WTC11 (cell line): ENCODE results near the gene SUDS3. TPM values are rescaled to one million over a fixed set of nuclear protein-coding genes. Genes with fewer than 3 reads are reported as not detected.
"Not testable (repeated sequence)": the region's sequence is repeated elsewhere in the genome, so short reads cannot be mapped to it uniquely, and the experiment has no call there.

Source experiments
- ATAC-seq: fragments of 200-7000 bp; cut with Tn5 transposase; 2 replicates; pipeline ENCODE4 v1.10.0; 2021; ENCODE audit warnings: mild to moderate bottlenecking, moderate library complexity
- CTCF ChIA-PET: fragments of 300-600 bp; sonication (Branson Sonifier 250); formaldehyde crosslinking; loops from one replicate; lab custom pipeline; 2021; ENCODE audit warnings: antibody characterized with exemption; lab: Charles Lee
- POLR2A ChIA-PET: fragments of 350-600 bp; sonication (Branson Sonifier 250); formaldehyde crosslinking; loops from one replicate; lab custom pipeline; 2021; ENCODE audit warnings: antibody characterized with exemption; lab: Charles Lee
- DNase-seq: peaks from one replicate; pipeline ENCODE4 v3.0.0; 2021; ENCODE audit warnings: low spot score
- H3K27ac Mint-ChIP-seq: 2 replicates; pipeline ENCODE4 v1.8.0; 2021; ENCODE audit warnings: mixed read lengths
- H3K27me3 Mint-ChIP-seq: 2 replicates; pipeline ENCODE4 v1.8.0; 2021; ENCODE audit warnings: low read depth, mild to moderate bottlenecking, moderate library complexity, mixed read lengths
- H3K36me3 Mint-ChIP-seq: 2 replicates; pipeline ENCODE4 v1.8.0; 2021; ENCODE audit warnings: mixed read lengths
- H3K4me1 Mint-ChIP-seq: 2 replicates; pipeline ENCODE4 v1.8.0; 2022; ENCODE audit warnings: mixed read lengths
- H3K4me3 Mint-ChIP-seq: 2 replicates; pipeline ENCODE4 v1.8.0; 2021; ENCODE audit warnings: mild to moderate bottlenecking, moderate library complexity, mixed read lengths
- H3K9me3 Mint-ChIP-seq: 2 replicates; pipeline ENCODE4 v1.8.0; 2021; ENCODE audit warnings: mixed read lengths
- AFF4 ChIP-seq: sonication (generic); formaldehyde crosslinking; IDR thresholded peaks from 2 replicates; pipeline ENCODE4 v1.8.1; 2023; ENCODE audit warnings: mild to moderate bottlenecking, missing genetic modification reagents, borderline replicate concordance
- E2F1 ChIP-seq: sonication (generic); formaldehyde crosslinking; IDR thresholded peaks from 2 replicates; pipeline ENCODE4 v1.8.0; 2022; ENCODE audit warnings: mild to moderate bottlenecking, missing genetic modification reagents
- FOXJ3 ChIP-seq: sonication (generic); formaldehyde crosslinking; IDR thresholded peaks from 2 replicates; pipeline ENCODE4 v1.9.0; 2021; ENCODE audit warnings: missing genetic modification reagents, mild to moderate bottlenecking, borderline replicate concordance
- FOXP1 ChIP-seq: sonication (generic); formaldehyde crosslinking; IDR thresholded peaks from 2 replicates; pipeline ENCODE4 v1.8.0; 2022; ENCODE audit warnings: missing genetic modification reagents, mild to moderate bottlenecking, moderate library complexity, borderline replicate concordance
- MYBL2 ChIP-seq: sonication (generic); formaldehyde crosslinking; IDR thresholded peaks from 2 replicates; pipeline ENCODE4 v1.8.1; 2023; ENCODE audit warnings: mild to moderate bottlenecking, moderate library complexity, missing genetic modification reagents
- NFE2L1 ChIP-seq: sonication (generic); formaldehyde crosslinking; IDR thresholded peaks from 2 replicates; pipeline ENCODE4 v1.8.1; 2023; ENCODE audit warnings: missing genetic modification reagents
- NFYB ChIP-seq: sonication (generic); formaldehyde crosslinking; conservative IDR thresholded peaks from 2 replicates; pipeline ENCODE4 v1.8.0; 2022; ENCODE audit warnings: low read depth, missing genetic modification reagents
- NR3C1 ChIP-seq: sonication (generic); formaldehyde crosslinking; conservative IDR thresholded peaks from 2 replicates; pipeline ENCODE4 v1.8.1; 2023; ENCODE audit warnings: low read depth, mild to moderate bottlenecking, missing genetic modification reagents
- SP1 ChIP-seq: sonication (generic); formaldehyde crosslinking; conservative IDR thresholded peaks from 2 replicates; pipeline ENCODE4 v1.8.1; 2022; ENCODE audit warnings: missing genetic modification reagents
- TCF7 ChIP-seq: sonication (generic); formaldehyde crosslinking; IDR thresholded peaks from 2 replicates; pipeline ENCODE4 v1.8.0; 2022; ENCODE audit warnings: mild to moderate bottlenecking, low read depth, missing genetic modification reagents, moderate library complexity
- ZBTB21 ChIP-seq: sonication (generic); formaldehyde crosslinking; IDR thresholded peaks from 2 replicates; pipeline ENCODE4 v1.8.1; 2023; ENCODE audit warnings: mild to moderate bottlenecking, missing genetic modification reagents, borderline replicate concordance
- ZNF138 ChIP-seq: sonication (generic); formaldehyde crosslinking; conservative IDR thresholded peaks from 2 replicates; pipeline ENCODE4 v1.8.1; 2022; ENCODE audit warnings: mild to moderate bottlenecking, moderate library complexity, missing genetic modification reagents
- ZNF396 ChIP-seq: fragments of 250-450 bp; sonication (Bioruptor Pico); IDR thresholded peaks from 2 replicates; pipeline ENCODE4 v1.8.0; 2021; ENCODE audit warnings: mild to moderate bottlenecking, moderate library complexity, borderline replicate concordance
- ZNF416 ChIP-seq: fragments of 250-450 bp; sonication (Bioruptor Pico); IDR thresholded peaks from 2 replicates; pipeline ENCODE4 v1.9.0; 2021; ENCODE audit warnings: mild to moderate bottlenecking, inconsistent platforms
- total RNA-seq: library from RNA; stranded (reverse); gene quantifications from 3 replicates; pipeline ENCODE4 v1.2.3, GENCODE V29; 2021
- TF ChIP-seq, protein P1 (sequence below): fragments of 250-450 bp; sonication (Bioruptor Pico); IDR thresholded peaks from 2 replicates; pipeline ENCODE4 v1.9.0; 2021; ENCODE audit warnings: mild to moderate bottlenecking
- TF ChIP-seq, protein P2 (sequence below): sonication (generic); formaldehyde crosslinking; conservative IDR thresholded peaks from 2 replicates; pipeline ENCODE4 v1.8.1; 2023; ENCODE audit warnings: mild to moderate bottlenecking, low read depth, missing genetic modification reagents, moderate library complexity
- TF ChIP-seq, protein P3 (sequence below): sonication (generic); formaldehyde crosslinking; IDR thresholded peaks from 2 replicates; pipeline ENCODE4 v1.8.1; 2023; ENCODE audit warnings: mild to moderate bottlenecking, missing genetic modification reagents
- TF ChIP-seq, protein P4 (sequence below): fragments of 250-450 bp; sonication (Bioruptor Pico); IDR thresholded peaks from 2 replicates; pipeline ENCODE4 v1.8.0; 2021; ENCODE audit warnings: mild to moderate bottlenecking

The SUDS3 gene
- total RNA-seq, 1 experiment from 2014 or later = 63.9 TPM

DNA sequence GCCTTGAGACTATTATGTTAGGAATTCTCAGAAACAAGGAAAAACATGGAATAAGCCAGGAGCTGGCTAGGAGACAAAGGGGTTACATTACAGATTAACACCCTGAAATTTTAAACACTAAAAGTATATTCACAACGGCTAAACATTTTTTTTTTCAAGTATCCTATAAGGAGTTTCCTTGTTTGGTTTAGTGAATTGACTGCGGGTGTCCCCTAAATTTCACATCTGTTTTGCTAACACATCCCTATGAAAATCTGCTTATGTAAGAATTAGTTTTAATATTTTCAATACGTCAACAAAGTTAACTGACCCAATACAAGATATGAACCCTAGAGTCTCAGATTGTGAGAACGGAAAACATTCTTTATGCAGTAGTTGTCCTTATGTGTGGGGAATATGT is 22.6 kb upstream of the SUDS3 start (continued):
- TF ChIP-seq, protein P1, sequence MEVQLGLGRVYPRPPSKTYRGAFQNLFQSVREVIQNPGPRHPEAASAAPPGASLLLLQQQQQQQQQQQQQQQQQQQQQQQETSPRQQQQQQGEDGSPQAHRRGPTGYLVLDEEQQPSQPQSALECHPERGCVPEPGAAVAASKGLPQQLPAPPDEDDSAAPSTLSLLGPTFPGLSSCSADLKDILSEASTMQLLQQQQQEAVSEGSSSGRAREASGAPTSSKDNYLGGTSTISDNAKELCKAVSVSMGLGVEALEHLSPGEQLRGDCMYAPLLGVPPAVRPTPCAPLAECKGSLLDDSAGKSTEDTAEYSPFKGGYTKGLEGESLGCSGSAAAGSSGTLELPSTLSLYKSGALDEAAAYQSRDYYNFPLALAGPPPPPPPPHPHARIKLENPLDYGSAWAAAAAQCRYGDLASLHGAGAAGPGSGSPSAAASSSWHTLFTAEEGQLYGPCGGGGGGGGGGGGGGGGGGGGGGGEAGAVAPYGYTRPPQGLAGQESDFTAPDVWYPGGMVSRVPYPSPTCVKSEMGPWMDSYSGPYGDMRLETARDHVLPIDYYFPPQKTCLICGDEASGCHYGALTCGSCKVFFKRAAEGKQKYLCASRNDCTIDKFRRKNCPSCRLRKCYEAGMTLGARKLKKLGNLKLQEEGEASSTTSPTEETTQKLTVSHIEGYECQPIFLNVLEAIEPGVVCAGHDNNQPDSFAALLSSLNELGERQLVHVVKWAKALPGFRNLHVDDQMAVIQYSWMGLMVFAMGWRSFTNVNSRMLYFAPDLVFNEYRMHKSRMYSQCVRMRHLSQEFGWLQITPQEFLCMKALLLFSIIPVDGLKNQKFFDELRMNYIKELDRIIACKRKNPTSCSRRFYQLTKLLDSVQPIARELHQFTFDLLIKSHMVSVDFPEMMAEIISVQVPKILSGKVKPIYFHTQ = no peak
- TF ChIP-seq E2F1 (CRISPR knock-in tag) (no peak), ZNF138 (CRISPR knock-in tag) (no peak), ZBTB21 (CRISPR knock-in tag) (no peak), FOXJ3 (CRISPR knock-in tag) (no peak), TCF7 (CRISPR knock-in tag) (no peak), FOXP1 (CRISPR knock-in tag) (no peak), ZNF396 (CRISPR knock-in tag) (no peak)
- TF ChIP-seq, protein P2, sequence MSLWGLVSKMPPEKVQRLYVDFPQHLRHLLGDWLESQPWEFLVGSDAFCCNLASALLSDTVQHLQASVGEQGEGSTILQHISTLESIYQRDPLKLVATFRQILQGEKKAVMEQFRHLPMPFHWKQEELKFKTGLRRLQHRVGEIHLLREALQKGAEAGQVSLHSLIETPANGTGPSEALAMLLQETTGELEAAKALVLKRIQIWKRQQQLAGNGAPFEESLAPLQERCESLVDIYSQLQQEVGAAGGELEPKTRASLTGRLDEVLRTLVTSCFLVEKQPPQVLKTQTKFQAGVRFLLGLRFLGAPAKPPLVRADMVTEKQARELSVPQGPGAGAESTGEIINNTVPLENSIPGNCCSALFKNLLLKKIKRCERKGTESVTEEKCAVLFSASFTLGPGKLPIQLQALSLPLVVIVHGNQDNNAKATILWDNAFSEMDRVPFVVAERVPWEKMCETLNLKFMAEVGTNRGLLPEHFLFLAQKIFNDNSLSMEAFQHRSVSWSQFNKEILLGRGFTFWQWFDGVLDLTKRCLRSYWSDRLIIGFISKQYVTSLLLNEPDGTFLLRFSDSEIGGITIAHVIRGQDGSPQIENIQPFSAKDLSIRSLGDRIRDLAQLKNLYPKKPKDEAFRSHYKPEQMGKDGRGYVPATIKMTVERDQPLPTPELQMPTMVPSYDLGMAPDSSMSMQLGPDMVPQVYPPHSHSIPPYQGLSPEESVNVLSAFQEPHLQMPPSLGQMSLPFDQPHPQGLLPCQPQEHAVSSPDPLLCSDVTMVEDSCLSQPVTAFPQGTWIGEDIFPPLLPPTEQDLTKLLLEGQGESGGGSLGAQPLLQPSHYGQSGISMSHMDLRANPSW (CRISPR knock-in tag) = no peak
- TF ChIP-seq, protein P3, sequence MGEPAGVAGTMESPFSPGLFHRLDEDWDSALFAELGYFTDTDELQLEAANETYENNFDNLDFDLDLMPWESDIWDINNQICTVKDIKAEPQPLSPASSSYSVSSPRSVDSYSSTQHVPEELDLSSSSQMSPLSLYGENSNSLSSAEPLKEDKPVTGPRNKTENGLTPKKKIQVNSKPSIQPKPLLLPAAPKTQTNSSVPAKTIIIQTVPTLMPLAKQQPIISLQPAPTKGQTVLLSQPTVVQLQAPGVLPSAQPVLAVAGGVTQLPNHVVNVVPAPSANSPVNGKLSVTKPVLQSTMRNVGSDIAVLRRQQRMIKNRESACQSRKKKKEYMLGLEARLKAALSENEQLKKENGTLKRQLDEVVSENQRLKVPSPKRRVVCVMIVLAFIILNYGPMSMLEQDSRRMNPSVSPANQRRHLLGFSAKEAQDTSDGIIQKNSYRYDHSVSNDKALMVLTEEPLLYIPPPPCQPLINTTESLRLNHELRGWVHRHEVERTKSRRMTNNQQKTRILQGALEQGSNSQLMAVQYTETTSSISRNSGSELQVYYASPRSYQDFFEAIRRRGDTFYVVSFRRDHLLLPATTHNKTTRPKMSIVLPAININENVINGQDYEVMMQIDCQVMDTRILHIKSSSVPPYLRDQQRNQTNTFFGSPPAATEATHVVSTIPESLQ (CRISPR knock-in tag) = no peak
- TF ChIP-seq, all 79 proteins: peak for 0

- Mint-ChIP-seq H3K9me3 (peaks cover 18% of the 10 kb centered on the region), H3K4me1 (peaks cover 12% of the 10 kb centered on the region), H3K36me3 (peaks cover 10% of the 10 kb centered on the region)
- DNase-seq, H3K27ac Mint-ChIP-seq, H3K4me3 Mint-ChIP-seq, CTCF ChIA-PET, ATAC-seq, H3K27me3 Mint-ChIP-seq: not testable (repeated sequence)
- POLR2A ChIA-PET = interaction anchor here (0.5 kb wide), 1 partner anchor 24 kb away, joined by 7 read pairs; no protein-coding TSS in a partner anchor
Observed at GRCh38 chr12:118354503-118354902, 21.9 kb upstream of the SUDS3 start.

DNA sequence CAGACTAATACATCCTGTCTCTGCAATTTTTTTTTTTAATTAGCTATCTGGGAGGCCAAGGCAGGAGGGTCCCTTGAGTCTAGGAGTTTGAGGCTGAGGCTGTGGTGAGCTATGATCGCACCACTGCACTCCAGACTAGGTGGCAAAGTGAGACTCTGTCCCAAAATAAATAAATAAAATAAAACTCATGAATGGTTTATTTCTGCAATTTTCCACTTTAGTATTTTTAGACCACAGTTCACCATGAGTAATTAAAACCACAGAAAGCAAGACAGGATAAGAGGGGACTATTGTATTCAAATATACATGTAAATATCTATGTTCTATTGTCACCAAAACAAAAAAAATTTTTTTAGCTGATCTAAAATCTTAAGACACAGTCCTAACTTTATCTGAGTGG is 21.5 kb upstream of the SUDS3 start:
- ATAC-seq (no peak), DNase-seq (no peak)
- no peaks in the 10 kb centered on the region for H3K27me3 Mint-ChIP-seq
- H3K4me1 Mint-ChIP-seq = peaks cover 14% of the 10 kb centered on the region
- CTCF ChIA-PET = interaction anchor here (0.9 kb wide), 1 partner anchor 21 kb away, joined by 5 read pairs; the partner anchor contains the start of gene SUDS3
- peaks cover 21% of the 10 kb centered on the region for H3K9me3 Mint-ChIP-seq
- H3K4me3 Mint-ChIP-seq = no peak overlapping the region
- peaks cover 10% of the 10 kb centered on the region for H3K36me3 Mint-ChIP-seq
- POLR2A ChIA-PET = no interaction called here
- no peak overlapping the region for H3K27ac Mint-ChIP-seq
- no peak for TF ChIP-seq FOXJ3 (CRISPR knock-in tag)
- no peak for TF ChIP-seq NFE2L1 (CRISPR knock-in tag)
- TF ChIP-seq SP1 (CRISPR knock-in tag) = no peak
- TF ChIP-seq NR3C1 = no peak
- TF ChIP-seq NFYB (CRISPR knock-in tag) = no peak
- no peak for TF ChIP-seq AFF4 (CRISPR knock-in tag)
- TF ChIP-seq, protein P4, sequence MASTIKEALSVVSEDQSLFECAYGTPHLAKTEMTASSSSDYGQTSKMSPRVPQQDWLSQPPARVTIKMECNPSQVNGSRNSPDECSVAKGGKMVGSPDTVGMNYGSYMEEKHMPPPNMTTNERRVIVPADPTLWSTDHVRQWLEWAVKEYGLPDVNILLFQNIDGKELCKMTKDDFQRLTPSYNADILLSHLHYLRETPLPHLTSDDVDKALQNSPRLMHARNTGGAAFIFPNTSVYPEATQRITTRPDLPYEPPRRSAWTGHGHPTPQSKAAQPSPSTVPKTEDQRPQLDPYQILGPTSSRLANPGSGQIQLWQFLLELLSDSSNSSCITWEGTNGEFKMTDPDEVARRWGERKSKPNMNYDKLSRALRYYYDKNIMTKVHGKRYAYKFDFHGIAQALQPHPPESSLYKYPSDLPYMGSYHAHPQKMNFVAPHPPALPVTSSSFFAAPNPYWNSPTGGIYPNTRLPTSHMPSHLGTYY (CRISPR knock-in tag) = no peak
- TF ChIP-seq ZNF416 (CRISPR knock-in tag) = no peak
- no peak for TF ChIP-seq MYBL2 (CRISPR knock-in tag)
